ENCODE results near the gene EPHX1. TPM values are rescaled to one million over a fixed set of nuclear protein-coding genes. Genes with fewer than 3 reads are reported as not detected.

The EPHX1 gene
- total RNA-seq, 1 donor from 2014 or later: 142 TPM

DNA sequence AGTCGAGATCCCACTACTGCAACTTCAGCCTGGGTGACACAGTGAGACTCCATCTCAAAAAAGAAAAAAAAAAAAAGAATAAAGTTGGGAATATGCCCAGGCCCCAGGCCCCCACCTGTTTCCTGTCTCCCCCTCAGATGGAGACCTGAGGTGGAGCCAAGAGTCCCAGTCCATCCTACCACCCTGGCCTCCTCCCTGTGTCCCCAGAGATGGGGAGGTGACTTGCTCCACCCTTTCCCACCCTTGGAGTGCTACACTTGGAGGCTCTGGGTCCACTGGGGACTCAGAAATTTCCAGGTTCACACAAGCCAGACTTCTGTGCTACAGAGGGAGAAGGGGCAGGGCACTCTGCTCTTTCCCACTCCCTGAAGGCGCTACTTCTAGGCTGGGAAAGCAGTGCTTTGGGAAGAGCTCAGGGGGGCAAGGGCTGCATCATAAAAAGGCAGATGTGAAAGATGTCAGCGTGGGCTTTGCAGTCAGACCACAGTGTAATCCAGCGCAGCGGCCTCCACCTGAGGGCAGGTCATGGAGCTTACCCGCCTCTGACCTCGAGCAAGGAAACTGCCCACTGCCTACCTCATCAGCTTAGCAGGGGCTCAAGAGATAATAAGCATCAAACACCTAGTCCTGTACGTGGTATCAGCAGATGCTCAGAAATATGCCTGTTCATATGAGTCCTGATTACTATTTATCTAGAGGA lies 58.9 kb downstream of the EPHX1 start:
- Histone ChIP-seq H3K36me3 (peaks cover 0 to 50% of the 10 kb centered on the region in 2 donors), H3K4me1 (peaks cover 15% of the 10 kb centered on the region), H3K9me3 (no peaks in the 10 kb centered on the region), H3K27ac (no peak overlapping the region), H3K4me3 (no peak overlapping the region), H3K27me3 (no peaks in the 10 kb centered on the region)
- no peak for DNase-seq (ENCODE audit: extremely low spot score in 2 of 2)
- intact Hi-C loops (cut with DNase I): no loop called here
- TF ChIP-seq POLR2A (IDR thresholded peaks at IDR 0.05) (no peak), POLR2AphosphoS5 (IDR thresholded peaks at IDR 0.05; ENCODE audit: insufficient read depth in 1 of 2, low read depth in 1 of 2) (no peak)
- TF ChIP-seq, protein P1, sequence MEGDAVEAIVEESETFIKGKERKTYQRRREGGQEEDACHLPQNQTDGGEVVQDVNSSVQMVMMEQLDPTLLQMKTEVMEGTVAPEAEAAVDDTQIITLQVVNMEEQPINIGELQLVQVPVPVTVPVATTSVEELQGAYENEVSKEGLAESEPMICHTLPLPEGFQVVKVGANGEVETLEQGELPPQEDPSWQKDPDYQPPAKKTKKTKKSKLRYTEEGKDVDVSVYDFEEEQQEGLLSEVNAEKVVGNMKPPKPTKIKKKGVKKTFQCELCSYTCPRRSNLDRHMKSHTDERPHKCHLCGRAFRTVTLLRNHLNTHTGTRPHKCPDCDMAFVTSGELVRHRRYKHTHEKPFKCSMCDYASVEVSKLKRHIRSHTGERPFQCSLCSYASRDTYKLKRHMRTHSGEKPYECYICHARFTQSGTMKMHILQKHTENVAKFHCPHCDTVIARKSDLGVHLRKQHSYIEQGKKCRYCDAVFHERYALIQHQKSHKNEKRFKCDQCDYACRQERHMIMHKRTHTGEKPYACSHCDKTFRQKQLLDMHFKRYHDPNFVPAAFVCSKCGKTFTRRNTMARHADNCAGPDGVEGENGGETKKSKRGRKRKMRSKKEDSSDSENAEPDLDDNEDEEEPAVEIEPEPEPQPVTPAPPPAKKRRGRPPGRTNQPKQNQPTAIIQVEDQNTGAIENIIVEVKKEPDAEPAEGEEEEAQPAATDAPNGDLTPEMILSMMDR (IDR thresholded peaks at IDR 0.05): no peak

DNA sequence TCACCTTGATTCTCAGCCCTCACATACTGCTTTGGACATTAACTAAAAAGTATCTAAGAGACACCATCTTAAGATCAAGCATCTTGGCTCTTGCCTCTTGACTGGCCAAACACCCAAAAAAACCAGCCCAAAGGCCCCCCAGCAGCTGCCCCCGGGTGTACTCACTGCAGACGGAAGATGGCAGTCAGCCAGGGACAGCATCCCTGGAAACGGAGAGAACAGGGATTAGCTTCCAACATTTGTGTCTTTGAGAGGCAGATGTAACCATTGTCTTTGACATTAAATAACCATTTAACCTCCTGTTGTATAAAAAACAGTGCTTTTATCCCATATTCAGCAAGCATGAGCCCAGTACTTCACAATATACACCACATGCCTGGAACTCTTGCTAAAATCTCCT lies 61.0 kb downstream of the EPHX1 start:
- Histone ChIP-seq H3K9me3 (no peaks in the 10 kb centered on the region), H3K36me3 (peaks cover 0 to 47% of the 10 kb centered on the region in 2 donors), H3K27ac (no peak overlapping the region), H3K27me3 (no peaks in the 10 kb centered on the region), H3K4me3 (no peak overlapping the region), H3K4me1 (peaks cover 5% of the 10 kb centered on the region)
- TF ChIP-seq, protein P1 (IDR thresholded peaks at IDR 0.05): no peak
- no peak for TF ChIP-seq POLR2A (IDR thresholded peaks at IDR 0.05)
- TF ChIP-seq POLR2AphosphoS5 (IDR thresholded peaks at IDR 0.05; ENCODE audit: insufficient read depth in 1 of 2, low read depth in 1 of 2): no peak
- DNase-seq (ENCODE audit: extremely low spot score in 2 of 2): no peak
- intact Hi-C loops (cut with DNase I): no loop called here

DNA sequence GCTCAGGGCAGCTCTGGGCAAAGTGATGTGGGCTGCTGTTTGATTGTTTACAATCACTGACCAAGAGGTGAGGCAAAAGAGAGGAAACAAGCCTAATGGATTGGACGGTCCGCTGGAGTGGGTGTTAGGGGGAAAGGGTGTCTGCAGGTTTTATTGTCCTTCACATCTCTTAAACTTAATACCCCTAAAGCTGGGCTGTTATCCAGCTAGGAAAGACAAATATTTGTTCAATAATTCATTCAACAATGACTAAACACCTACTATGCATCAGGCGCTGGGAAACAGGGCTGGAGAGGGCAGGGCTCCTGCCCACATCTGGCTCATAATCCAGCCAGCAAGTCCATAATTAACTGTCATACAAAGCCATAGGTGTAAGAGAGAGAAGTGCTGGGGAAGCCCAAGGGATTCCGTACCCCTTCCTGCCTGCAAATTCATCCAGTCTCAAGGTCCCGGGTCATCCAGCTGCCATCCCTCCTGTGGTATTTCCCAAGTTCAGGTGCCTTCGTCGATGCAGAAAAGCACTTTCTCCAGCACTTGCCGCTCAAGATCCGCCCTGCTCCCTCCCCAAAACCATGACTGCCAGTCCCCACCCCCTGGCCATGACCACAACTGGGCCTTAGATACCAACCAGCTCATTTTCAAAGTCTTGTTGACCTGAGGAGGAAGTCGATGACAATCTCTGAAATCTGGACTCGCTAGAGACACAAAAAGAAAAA lies 61.6 kb downstream of the EPHX1 start:
- intact Hi-C loops (cut with DNase I): no loop called here
- no peak for DNase-seq (ENCODE audit: extremely low spot score in 2 of 2)
- Histone ChIP-seq H3K4me1 (peaks cover 2% of the 10 kb centered on the region), H3K27ac (no peak overlapping the region), H3K36me3 (peaks cover 0 to 46% of the 10 kb centered on the region in 2 donors), H3K9me3 (no peaks in the 10 kb centered on the region), H3K27me3 (no peaks in the 10 kb centered on the region), H3K4me3 (no peak overlapping the region)
- TF ChIP-seq, protein P1 (IDR thresholded peaks at IDR 0.05): no peak
- TF ChIP-seq POLR2A (IDR thresholded peaks at IDR 0.05) (no peak), POLR2AphosphoS5 (IDR thresholded peaks at IDR 0.05; ENCODE audit: insufficient read depth in 1 of 2, low read depth in 1 of 2) (no peak)

DNA sequence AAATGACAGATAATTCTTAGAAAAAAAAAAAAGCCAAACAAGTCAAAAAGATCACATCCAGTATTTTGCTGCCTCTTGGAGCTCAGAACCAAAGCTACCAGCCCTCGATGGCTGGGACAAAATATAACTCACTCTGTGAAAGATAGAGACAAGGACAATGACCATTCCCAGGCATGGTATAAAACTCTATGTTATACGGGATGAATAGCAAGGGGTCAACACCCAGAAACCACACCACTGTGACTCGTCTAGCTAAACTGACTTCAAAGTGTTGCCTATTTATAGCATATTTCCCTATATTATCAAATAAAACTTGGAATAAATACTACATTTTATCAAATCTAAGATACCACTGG lies 62.1 kb downstream of the EPHX1 start:
- no peak overlapping the region for H3K27ac ChIP-seq
- peaks cover 0 to 45% of the 10 kb centered on the region in 2 donors for H3K36me3 ChIP-seq
- H3K27me3 ChIP-seq: no peaks in the 10 kb centered on the region
- no peak for TF ChIP-seq POLR2AphosphoS5 (IDR thresholded peaks at IDR 0.05; ENCODE audit: insufficient read depth in 1 of 2, low read depth in 1 of 2)
- TF ChIP-seq, protein P1 (IDR thresholded peaks at IDR 0.05): no peak
- no peak for TF ChIP-seq POLR2A (IDR thresholded peaks at IDR 0.05)
- peaks cover under 1% of the 10 kb centered on the region for H3K4me1 ChIP-seq
- intact Hi-C loops (cut with DNase I): no loop called here
- no peak for DNase-seq (ENCODE audit: extremely low spot score in 2 of 2)
- no peaks in the 10 kb centered on the region for H3K9me3 ChIP-seq
- no peak overlapping the region for H3K4me3 ChIP-seq

All from vagina (tissue), 2 donors.